Measurements from ENCODE around the gene EPOP. TPM values are rescaled to one million over a fixed set of nuclear protein-coding genes. Genes with fewer than 3 reads are reported as not detected.
A peak's percentile ranks its signal among the peaks of the same experiment; 100 is the strongest.

EPOP gene
- total and polyA plus RNA-seq, 3 experiments from 2014 or later = 0.10 to 50.0 (median 47.0) TPM

- Mint-ChIP-seq H3K9me3 (no peaks in the 10 kb centered on the region), H3K4me3 (no peak overlapping the region), H3K36me3 (no peaks in the 10 kb centered on the region), H3K27ac (no peak overlapping the region), H3K4me1 (peaks cover 12 to 21% (median 16%) of the 10 kb centered on the region in 3 donors), H3K27me3 (peaks cover 9 to 19% of the 10 kb centered on the region in 2 donors)
- DNase-seq = no peak
- no peaks in the 10 kb centered on the region for H3K36me3 ChIP-seq (ENCODE audit: insufficient read depth, low read length)
- peaks cover 7% of the 10 kb centered on the region for H3K4me1 ChIP-seq (ENCODE audit: insufficient read depth, low read length)
- peaks cover 2% of the 10 kb centered on the region for H3K27me3 ChIP-seq (ENCODE audit: insufficient read depth, low read length, poor library complexity, severe bottlenecking)
- H3K4me3 ChIP-seq (ENCODE audit: low read length) = no peak overlapping the region
- ChIA-PET POLR2A (interaction anchor here (1.6 kb wide), 1 partner anchor 50 kb away, joined by 4 read pairs; no protein-coding TSS in a partner anchor), CTCF (interaction anchor here (0.7 to 10.7 kb wide), 11 partner anchors 10 to 120 kb away, joined by 3 to 140 read pairs (median 5); partner anchors contain the start of gene CISD3)
- H3K9me3 ChIP-seq (ENCODE audit: low read length) = no peaks in the 10 kb centered on the region
- no peak overlapping the region for H3K27ac ChIP-seq (ENCODE audit: low read depth, low read length)
Measured at GRCh38 chr17:38677819-38678218, 3.1 kb upstream of the EPOP start.

GRCh38 chr17:38676706-38677504 lies 2.1 kb upstream of the EPOP start:
- H3K4me1 Mint-ChIP-seq = peaks cover 13 to 21% (median 16%) of the 10 kb centered on the region in 3 donors
- POLR2A ChIA-PET = interaction anchor here (0.5 to 1.6 kb wide), 6 partner anchors 13 to 75 kb away, joined by 3 to 5 read pairs (median 4); partner anchors contain the start of gene MLLT6

GRCh38 chr17:38674014-38674748 lies 576 bp downstream of the EPOP start:
- no peaks in the 10 kb centered on the region for H3K9me3 Mint-ChIP-seq
- H3K27me3 ChIP-seq (ENCODE audit: insufficient read depth, low read length, poor library complexity, severe bottlenecking) = peaks cover 14% of the 10 kb centered on the region
- H3K27ac Mint-ChIP-seq = no peak overlapping the region

More at GRCh38 chr17:38676706-38677504, 2.1 kb upstream of the EPOP start:
- Mint-ChIP-seq H3K27me3 (peaks cover 14 to 28% of the 10 kb centered on the region in 2 donors), H3K27ac (peak overlapping the region in 4 of 8 donors; percentile 47 to 69 (median 54)), H3K36me3 (no peaks in the 10 kb centered on the region), H3K4me3 (peak overlapping the region in 3 of 7 donors; percentile 41 to 82 (median 49)), H3K9me3 (no peaks in the 10 kb centered on the region)
- H3K4me1 ChIP-seq (ENCODE audit: insufficient read depth, low read length) = peaks cover 7% of the 10 kb centered on the region
- H3K27me3 ChIP-seq (ENCODE audit: insufficient read depth, low read length, poor library complexity, severe bottlenecking) = peaks cover 11% of the 10 kb centered on the region
- no peaks in the 10 kb centered on the region for H3K36me3 ChIP-seq (ENCODE audit: insufficient read depth, low read length)
- H3K27ac ChIP-seq (ENCODE audit: low read depth, low read length) = no peak overlapping the region
- peak; percentile 58 to 83 (median 69) for DNase-seq
- no peak overlapping the region for H3K4me3 ChIP-seq (ENCODE audit: low read length)
- CTCF ChIA-PET = interaction anchor here (0.6 to 10.7 kb wide), 13 partner anchors 9 to 121 kb away, joined by 3 to 140 read pairs (median 5); partner anchors contain the start of genes CISD3 and MLLT6
- no peaks in the 10 kb centered on the region for H3K9me3 ChIP-seq (ENCODE audit: low read length)

GRCh38 chr17:38673707-38674013 lies 1.1 kb downstream of the EPOP start:
- POLR2A ChIA-PET = no interaction called here
- no peak for DNase-seq
- no peaks in the 10 kb centered on the region for H3K9me3 Mint-ChIP-seq
- H3K27me3 Mint-ChIP-seq = peaks cover 38 to 56% of the 10 kb centered on the region in 2 donors
- H3K27me3 ChIP-seq (ENCODE audit: insufficient read depth, low read length, poor library complexity, severe bottlenecking) = peaks cover 14% of the 10 kb centered on the region
- H3K27ac ChIP-seq (ENCODE audit: low read depth, low read length) = no peak overlapping the region
- H3K27ac Mint-ChIP-seq = no peak overlapping the region
- no peak overlapping the region for H3K4me3 ChIP-seq (ENCODE audit: low read length)
- H3K4me1 ChIP-seq (ENCODE audit: insufficient read depth, low read length) = peaks cover 7% of the 10 kb centered on the region
- H3K36me3 Mint-ChIP-seq = no peaks in the 10 kb centered on the region
- H3K9me3 ChIP-seq (ENCODE audit: low read length) = no peaks in the 10 kb centered on the region
- CTCF ChIA-PET = interaction anchor here (1.2 to 10.7 kb wide), 2 partner anchors 63 to 78 kb away, joined by 3 to 140 read pairs; partner anchors contain the start of gene PSMB3
- peak overlapping the region in 1 of 7 donors; percentile 15 for H3K4me3 Mint-ChIP-seq
- H3K36me3 ChIP-seq (ENCODE audit: insufficient read depth, low read length) = no peaks in the 10 kb centered on the region
- peaks cover 13 to 21% (median 16%) of the 10 kb centered on the region in 3 donors for H3K4me1 Mint-ChIP-seq

More at GRCh38 chr17:38674014-38674748, 576 bp downstream of the EPOP start:
- no peaks in the 10 kb centered on the region for H3K36me3 ChIP-seq (ENCODE audit: insufficient read depth, low read length)
- peak overlapping the region; percentile 5 for H3K4me3 ChIP-seq (ENCODE audit: low read length)
- Mint-ChIP-seq H3K4me1 (peaks cover 13 to 21% (median 16%) of the 10 kb centered on the region in 3 donors), H3K27me3 (peaks cover 33 to 51% of the 10 kb centered on the region in 2 donors), H3K36me3 (no peaks in the 10 kb centered on the region), H3K4me3 (peak overlapping the region in 1 of 7 donors; percentile 15)
- POLR2A ChIA-PET = no interaction called here
- DNase-seq = peak in 4 of 5 donors; percentile 7 to 52 (median 28)
- H3K4me1 ChIP-seq (ENCODE audit: insufficient read depth, low read length) = peaks cover 7% of the 10 kb centered on the region
- H3K27ac ChIP-seq (ENCODE audit: low read depth, low read length) = no peak overlapping the region
- no peaks in the 10 kb centered on the region for H3K9me3 ChIP-seq (ENCODE audit: low read length)
- CTCF ChIA-PET = interaction anchor here (1.2 to 10.7 kb wide), 4 partner anchors 62 to 116 kb away, joined by 3 to 140 read pairs (median 4); partner anchors contain the start of gene PSMB3

GRCh38 chr17:38672788-38673706 lies 1.7 kb downstream of the EPOP start:
- Mint-ChIP-seq H3K9me3 (no peaks in the 10 kb centered on the region), H3K27me3 (peaks cover 39 to 62% of the 10 kb centered on the region in 2 donors), H3K4me1 (peaks cover 13 to 21% (median 16%) of the 10 kb centered on the region in 3 donors), H3K27ac (no peak overlapping the region), H3K36me3 (no peaks in the 10 kb centered on the region), H3K4me3 (peak overlapping the region in 6 of 7 donors; percentile 11 to 82 (median 61))
- Histone ChIP-seq H3K27me3 (ENCODE audit: insufficient read depth, low read length, poor library complexity, severe bottlenecking) (peaks cover 14% of the 10 kb centered on the region), H3K27ac (ENCODE audit: low read depth, low read length) (no peak overlapping the region), H3K36me3 (ENCODE audit: insufficient read depth, low read length) (no peaks in the 10 kb centered on the region), H3K4me3 (ENCODE audit: low read length) (no peak overlapping the region), H3K4me1 (ENCODE audit: insufficient read depth, low read length) (peaks cover 7% of the 10 kb centered on the region), H3K9me3 (ENCODE audit: low read length) (no peaks in the 10 kb centered on the region)
- CTCF ChIA-PET = interaction anchor here (1.2 to 10.7 kb wide), 3 partner anchors 34 to 115 kb away, joined by 3 to 140 read pairs (median 6); no protein-coding TSS in a partner anchor
- no peak for DNase-seq
- POLR2A ChIA-PET = no interaction called here

- Mint-ChIP-seq H3K36me3 (no peaks in the 10 kb centered on the region), H3K9me3 (no peaks in the 10 kb centered on the region), H3K4me3 (peak overlapping the region in 5 of 7 donors; percentile 31 to 57 (median 37)), H3K4me1 (peaks cover 13 to 26% (median 15%) of the 10 kb centered on the region in 3 donors), H3K27ac (no peak overlapping the region), H3K27me3 (peaks cover 40 to 68% of the 10 kb centered on the region in 2 donors)
- Histone ChIP-seq H3K4me3 (ENCODE audit: low read length) (no peak overlapping the region), H3K36me3 (ENCODE audit: insufficient read depth, low read length) (no peaks in the 10 kb centered on the region), H3K27me3 (ENCODE audit: insufficient read depth, low read length, poor library complexity, severe bottlenecking) (peaks cover 14% of the 10 kb centered on the region), H3K4me1 (ENCODE audit: insufficient read depth, low read length) (peaks cover 7% of the 10 kb centered on the region), H3K9me3 (ENCODE audit: low read length) (no peaks in the 10 kb centered on the region), H3K27ac (ENCODE audit: low read depth, low read length) (no peak overlapping the region)
- ChIA-PET CTCF (interaction anchor here (1.0 to 10.7 kb wide), 4 partner anchors 35 to 114 kb away, joined by 3 to 140 read pairs (median 4); no protein-coding TSS in a partner anchor), POLR2A (no interaction called here)
- no peak for DNase-seq
Measured at GRCh38 chr17:38671939-38672720, 2.6 kb downstream of the EPOP start.

Data from CD8-positive, alpha-beta memory T cell (primary cell).